ENCODE measurements around the gene RYR1. TPM values are rescaled to one million over a fixed set of nuclear protein-coding genes. Genes with fewer than 3 reads are reported as not detected.

RYR1 gene
- total and polyA plus RNA-seq, 10 of the 15 experiments (the other 5 are each of a cell fraction or from before 2014, with no cell fraction given): under 0.01 to 0.32 (median 0.07) TPM; not detected in 1

GRCh38 chr19:38509027-38509426 is 75.5 kb downstream of the RYR1 start:
- no peak overlapping the region for H2AFZ ChIP-seq (ENCODE audit: control insufficient read depth, low read depth, low read length)
- FAIRE-seq (no peak), ATAC-seq (no peak), DNase-seq (ENCODE audit: low read depth, low spot score) (no peak)
- H3K9me3 ChIP-seq (replicated peaks; ENCODE audit: control insufficient read depth, insufficient read depth, low read length): no peaks in the 10 kb centered on the region
- in situ Hi-C loops (cut with MboI): no loop called here
- SMC1A ChIA-PET (ENCODE audit: uncharacterized antibody, unreplicated experiment): no interaction called here
- no TSS peak for BruUV-seq (replicated peaks)
- H3K9ac ChIP-seq (ENCODE audit: control insufficient read depth, insufficient read depth, low read length): no peak overlapping the region
- H3K27ac ChIP-seq (ENCODE audit: control insufficient read depth, insufficient read depth): no peak overlapping the region
- intact Hi-C loops (cut with micrococcal nuclease; ENCODE audit: unreplicated experiment): loop anchor here (5.0 kb wide), 1 partner anchor 107 kb away; the partner anchor contains the start of gene FAM98C
- no peaks in the 10 kb centered on the region; the same call in 1 of the 2 replicates for H4K20me1 ChIP-seq (ENCODE audit: control insufficient read depth, insufficient read depth)
- no peak overlapping the region for H3K4me2 ChIP-seq (ENCODE audit: control insufficient read depth, insufficient read depth)
- no peaks in the 10 kb centered on the region; the same call in none of the 2 replicates for H3K4me1 ChIP-seq (ENCODE audit: control insufficient read depth, insufficient read depth, low read length)
- RAD21 ChIA-PET (ENCODE audit: unreplicated experiment): interaction anchor here (0.6 to 1.6 kb wide), 2 partner anchors 106 to 496 kb away, joined by 3 to 5 read pairs; partner anchors contain the start of gene FAM98C
- H3K36me3 ChIP-seq (ENCODE audit: control insufficient read depth in 2 of 2, insufficient read depth in 2 of 2, low read length in 1 of 2): no peaks in the 10 kb centered on the region
- POLR2A ChIA-PET: interaction anchor here (0.6 kb wide), 1 partner anchor 225 kb away, joined by 4 read pairs; no protein-coding TSS in a partner anchor
- WGBS (ENCODE audit: insufficient coverage, insufficient replicate concordance, low lambda C conversion rate, missing lambda C conversion rate): 48% methylated on average over 2 of the region's 2 CpGs
- no peaks in the 10 kb centered on the region for H3K79me2 ChIP-seq (ENCODE audit: control insufficient read depth, insufficient read depth, low read length)
- no peaks in the 10 kb centered on the region for H3K27me3 ChIP-seq (replicated peaks in 1 of 2; ENCODE audit: control insufficient read depth in 2 of 2, insufficient read depth in 2 of 2, low read length in 1 of 2)
- no peak overlapping the region for H3K4me3 ChIP-seq
- CTCF ChIA-PET: interaction anchor here (1.0 kb wide), 1 partner anchor 106 kb away, joined by 5 read pairs; the partner anchor contains the start of gene FAM98C
- TF ChIP-seq CREM (IDR thresholded peaks at IDR 0.05; ENCODE audit: low read depth): no peak
- TF ChIP-seq CHD1 (IDR thresholded peaks at IDR 0.05; ENCODE audit: low read depth, low read length): no peak
- no peak for TF ChIP-seq CEBPZ (IDR thresholded peaks at IDR 0.05; ENCODE audit: low read depth, low read length)
- TF ChIP-seq NFYA (IDR thresholded peaks at IDR 0.05; ENCODE audit: borderline replicate concordance, low read depth, low read length): no peak
- TF ChIP-seq CEBPB (IDR thresholded peaks at IDR 0.05; ENCODE audit: borderline replicate concordance in 1 of 2, low read depth in 2 of 2, low read length in 2 of 2): no peak
- no peak for TF ChIP-seq JUNB (IDR thresholded peaks at IDR 0.05)
- TF ChIP-seq ASH2L (IDR thresholded peaks at IDR 0.05; ENCODE audit: borderline replicate concordance, low read depth): no peak
- TF ChIP-seq TCF3 (IDR thresholded peaks at IDR 0.05; ENCODE audit: borderline replicate concordance, insufficient read depth, low read depth, low read length): no peak
- no peak for TF ChIP-seq RAD21 (IDR thresholded peaks at IDR 0.05; ENCODE audit: insufficient read depth, low read depth, low read length)
- no peak for TF ChIP-seq EGR1 (IDR thresholded peaks at IDR 0.05; ENCODE audit: borderline replicate concordance in 1 of 2, low read depth in 2 of 2, low read length in 2 of 2)
- TF ChIP-seq NBN (IDR thresholded peaks at IDR 0.05): no peak
- no peak for TF ChIP-seq NKRF (conservative IDR thresholded peaks at IDR 0.05)
- no peak for TF ChIP-seq ZNF687 (IDR thresholded peaks at IDR 0.05)
- no peak for TF ChIP-seq ESRRA (IDR thresholded peaks at IDR 0.05; ENCODE audit: low read length)
